Forelimb muscle (tissue), 1 donor: Measurements from ENCODE around the gene SLC22A7. TPM values are rescaled to one million over a fixed set of nuclear protein-coding genes. Genes with fewer than 3 reads are reported as not detected.

Experiments
- DNase-seq: peaks from one replicate; pipeline ENCODE4 v3.0.0-alpha.2; 2013; ENCODE audit warnings: low read depth
- polyA plus RNA-seq: library from polyadenylated mRNA; unstranded; fragments of 120-200 nt; gene quantifications from one replicate; pipeline ENCODE4 v1.2.1, GENCODE V29; 2013; ENCODE audit not compliant: insufficient read length

SLC22A7 gene
- polyA plus RNA-seq, 1 donor, result not detected

- no peak for DNase-seq
These were observed 14.6 kb upstream of the SLC22A7 start for GRCh38 chr6:43283514-43283901.

- no peak for DNase-seq
These were observed 14.2 kb upstream of the SLC22A7 start for GRCh38 chr6:43283905-43284304.

DNA sequence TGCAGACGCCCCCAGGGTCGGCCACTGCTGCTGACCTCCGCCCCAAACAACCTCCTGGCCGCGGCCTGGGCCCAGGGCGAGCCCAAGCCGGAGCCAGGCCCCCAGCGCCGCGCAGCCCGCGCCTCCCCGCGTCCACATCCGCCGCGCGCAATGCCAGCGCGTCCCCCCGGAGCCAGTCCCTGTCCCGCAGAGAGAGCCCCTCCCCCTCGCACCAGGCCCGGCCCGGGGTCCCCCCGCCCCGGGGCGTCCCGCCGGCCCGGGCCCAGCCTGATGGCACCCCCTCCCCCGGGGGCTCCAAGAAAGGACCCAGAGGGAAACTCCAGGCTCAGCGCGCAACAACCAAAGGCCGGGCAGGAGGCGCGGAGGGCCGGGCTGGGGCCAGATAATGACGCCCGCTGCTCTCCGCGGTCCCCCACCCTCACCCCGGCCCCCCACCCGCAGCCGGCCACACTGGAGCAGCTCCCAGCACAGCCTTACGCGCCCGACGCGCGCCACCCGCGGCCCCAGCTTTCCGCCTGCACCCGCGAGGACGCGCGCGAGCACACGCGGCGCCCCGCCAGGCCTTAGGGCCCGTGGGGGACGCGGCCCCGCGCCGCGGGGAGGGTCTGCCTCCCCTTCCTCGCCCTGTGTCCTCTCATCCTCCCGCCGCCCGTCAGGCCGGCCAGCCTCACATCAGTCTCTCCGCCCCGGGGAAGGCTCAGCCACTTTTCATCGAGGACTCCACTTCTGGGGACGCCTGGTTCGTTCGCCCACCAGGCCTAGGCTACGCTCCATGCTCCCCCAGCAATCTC lies 12.9 kb upstream of the SLC22A7 start:
- no peak for DNase-seq

DNA sequence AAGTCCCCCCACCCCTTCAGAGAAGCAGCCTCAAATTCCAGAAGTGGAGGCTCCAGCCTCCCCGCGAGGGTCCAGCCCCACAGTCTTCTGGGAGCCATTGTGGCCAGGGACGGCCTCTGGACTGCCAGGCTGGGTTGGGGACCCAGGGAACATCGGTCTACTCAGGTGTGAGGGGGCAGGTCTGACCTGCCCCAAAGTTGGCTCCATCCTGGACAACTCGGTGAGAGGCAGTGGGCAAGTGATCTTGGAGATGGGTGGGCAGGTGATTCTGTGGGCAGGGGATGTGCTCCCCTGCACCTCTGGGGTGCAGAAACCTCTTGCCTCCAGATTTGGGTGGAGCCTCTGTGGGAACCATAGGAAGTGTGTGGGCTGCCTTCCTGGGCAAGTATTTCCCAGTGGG lies 12.2 kb upstream of the SLC22A7 start:
- no peak for DNase-seq

- DNase-seq, result no peak
These were observed 11.5 kb upstream of the SLC22A7 start for GRCh38 chr6:43286456-43286979.

GRCh38 chr6:43286980-43287716 lies 10.9 kb upstream of the SLC22A7 start:
- no peak for DNase-seq

GRCh38 chr6:43287717-43288679 lies 10.1 kb upstream of the SLC22A7 start:
- DNase-seq, result no peak

- DNase-seq, result no peak
These were observed 7.6 kb upstream of the SLC22A7 start for GRCh38 chr6:43290339-43290904.

DNA sequence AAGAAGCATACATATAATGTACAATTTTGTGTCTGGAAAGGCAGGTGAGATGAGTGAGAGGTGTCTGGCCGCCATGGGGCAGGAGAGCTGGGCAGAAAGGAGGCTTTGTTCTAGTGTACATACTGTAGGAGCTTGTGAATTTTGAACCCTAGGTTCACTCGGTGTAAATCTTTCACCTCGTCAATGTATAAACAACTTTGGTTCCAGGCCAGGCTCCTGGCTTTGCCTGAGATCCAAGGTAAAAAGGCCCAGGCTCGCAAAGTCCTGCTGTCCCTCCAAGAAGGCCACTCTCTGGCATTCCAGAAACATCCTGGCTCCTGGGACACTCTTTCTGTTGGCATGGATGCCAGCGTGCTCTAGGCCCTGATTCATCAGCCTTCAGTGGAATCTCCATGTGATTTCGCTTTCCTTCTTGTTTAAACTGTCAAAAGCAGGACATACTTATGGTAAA lies 7.1 kb upstream of the SLC22A7 start:
- DNase-seq, result no peak

DNA sequence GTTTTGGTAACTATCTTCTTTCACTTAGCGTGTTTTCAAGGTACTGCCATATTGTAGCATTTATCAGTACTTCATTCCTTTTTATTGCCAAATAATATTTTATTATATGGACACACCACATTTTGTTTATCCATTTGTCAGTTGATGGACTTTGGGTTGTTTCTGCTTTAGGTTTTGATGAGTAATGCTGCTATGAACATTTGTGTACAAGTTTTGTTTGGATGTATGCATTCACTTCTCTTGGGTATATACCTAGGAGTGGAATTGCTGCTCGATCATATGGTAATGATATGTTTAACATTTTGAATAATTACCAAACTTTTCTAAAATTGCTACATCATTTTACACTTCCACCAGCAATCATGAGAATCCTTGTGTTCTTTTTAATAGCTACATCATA lies 6.4 kb upstream of the SLC22A7 start:
- no peak for DNase-seq

DNA sequence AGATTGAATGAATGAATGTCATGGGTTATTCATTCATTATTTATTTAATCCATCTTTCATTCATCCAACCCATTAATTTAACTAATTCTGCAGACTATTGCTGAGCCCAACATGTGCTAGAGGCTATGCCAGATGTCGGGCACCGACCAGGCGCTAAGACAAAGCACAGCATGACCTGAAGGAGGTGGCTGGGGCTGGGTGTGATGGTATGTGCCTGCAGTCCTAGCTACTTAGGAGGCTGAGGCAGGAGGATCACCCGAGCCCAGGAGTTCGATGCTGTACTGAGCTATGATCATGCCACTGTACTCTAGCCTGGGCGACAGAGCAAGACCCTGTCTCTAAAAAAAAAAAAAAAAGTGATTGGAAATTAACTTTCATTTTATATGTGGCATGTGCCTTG lies 5.7 kb upstream of the SLC22A7 start:
- no peak for DNase-seq

GRCh38 chr6:43292763-43293318 lies 5.2 kb upstream of the SLC22A7 start:
- DNase-seq, result no peak

DNA sequence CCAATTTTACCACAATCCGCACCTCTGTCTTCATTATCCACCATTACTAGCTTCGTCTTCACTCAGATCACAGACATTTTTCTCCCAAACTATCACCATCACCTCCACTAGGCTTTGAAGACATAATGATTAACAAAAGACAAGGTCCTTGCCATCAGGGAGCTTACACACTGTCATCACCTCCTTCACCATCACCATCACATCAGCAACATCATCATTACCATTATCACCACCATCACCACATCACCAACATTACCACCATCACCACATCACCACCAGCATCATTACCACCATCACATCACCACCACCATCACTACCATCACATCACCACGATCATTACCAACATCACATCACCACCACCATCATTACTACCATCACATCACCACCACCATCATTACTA lies 4.4 kb upstream of the SLC22A7 start:
- no peak for DNase-seq

DNA sequence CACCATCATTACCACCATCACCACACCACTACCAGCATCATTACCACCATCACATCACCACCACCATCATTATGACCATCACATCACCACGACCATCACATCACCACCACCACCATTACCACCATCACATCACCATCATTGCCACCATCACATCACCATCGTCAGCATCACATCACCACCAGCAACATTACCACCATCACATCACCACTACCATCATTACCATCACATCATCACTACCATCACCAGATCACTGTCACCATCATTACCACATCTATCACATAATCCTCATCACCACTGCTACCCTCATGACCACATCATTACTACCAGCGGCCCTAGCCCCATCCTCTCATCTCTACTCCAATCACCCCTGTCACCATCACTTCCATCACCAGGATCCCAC lies 3.5 kb upstream of the SLC22A7 start:
- no peak for DNase-seq

- no peak for DNase-seq
These were observed 2.6 kb upstream of the SLC22A7 start for GRCh38 chr6:43295456-43295855.

GRCh38 chr6:43296780-43297497 lies 1.1 kb upstream of the SLC22A7 start:
- no peak for DNase-seq

DNA sequence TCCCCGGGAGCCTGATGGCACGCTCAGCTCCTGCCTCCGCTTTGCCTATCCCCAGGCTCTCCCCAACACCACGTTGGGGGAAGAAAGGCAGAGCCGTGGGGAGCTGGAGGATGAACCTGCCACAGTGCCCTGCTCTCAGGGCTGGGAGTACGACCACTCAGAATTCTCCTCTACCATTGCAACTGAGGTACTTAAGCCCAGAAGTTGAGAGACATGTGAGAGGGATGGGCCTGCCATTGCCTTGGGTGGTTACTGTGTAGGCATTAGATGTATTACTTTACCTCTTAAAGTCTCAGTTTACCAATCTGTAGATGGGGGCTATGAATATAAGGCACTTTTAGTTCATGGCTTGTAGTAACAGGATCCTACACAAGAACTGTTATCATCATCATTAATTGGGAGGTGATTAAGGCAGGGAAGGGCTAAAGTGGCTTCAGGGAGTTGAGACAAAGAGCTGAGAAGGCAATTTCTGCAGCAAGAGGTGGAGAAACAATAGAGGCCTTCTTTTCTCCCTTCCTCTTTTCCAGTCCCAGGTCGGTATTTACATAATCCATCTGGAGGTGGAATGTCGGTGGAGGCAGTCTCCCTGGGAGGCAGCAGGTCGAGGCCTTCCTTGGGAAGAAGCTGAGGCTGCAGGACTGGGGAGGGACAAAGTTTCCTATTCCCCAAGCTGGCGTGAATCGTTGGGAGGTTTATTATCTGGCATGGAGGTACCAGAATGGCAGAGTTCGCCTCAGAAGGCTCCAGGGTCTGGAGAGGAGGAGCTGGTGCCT lies 691 bp downstream of the SLC22A7 start:
- no peak for DNase-seq

GRCh38 chr6:43299338-43300293 lies 1.6 kb downstream of the SLC22A7 start:
- no peak for DNase-seq
